PFSK-1 (cell line): ENCODE results near the gene DIRAS3.

ENCODE experiments used
- FOXP2 ChIP-seq: optimal IDR thresholded peaks from 2 replicates; pipeline ENCODE3; 2011; ENCODE audit warnings: borderline replicate concordance, control low read depth, inconsistent platforms; ENCODE audit not compliant: insufficient read depth; ENCODE audit errors: extremely low read length, extremely low read depth
- POLR2AphosphoS5 ChIP-seq: IDR thresholded peaks from 2 replicates; pipeline ENCODE4 v1.6.1; 2012; ENCODE audit warnings: low read depth, mild to moderate bottlenecking, control low read depth, low read length, moderate library complexity
- SIN3A ChIP-seq: IDR thresholded peaks from 2 replicates; pipeline ENCODE4 v1.6.1; 2012; ENCODE audit warnings: mild to moderate bottlenecking, low read length, moderate library complexity, borderline replicate concordance; ENCODE audit not compliant: insufficient read depth
- TAF1 ChIP-seq: IDR thresholded peaks from 2 replicates; pipeline ENCODE4 v1.6.1; 2012; ENCODE audit warnings: low read length, control low read depth, borderline replicate concordance; ENCODE audit not compliant: insufficient read depth
- TF ChIP-seq, protein P1 (sequence below), 2 experiments: IDR thresholded peaks; 2 replicates each; pipeline versions ENCODE4 v1.6.1 to v1.8.0; 2011 to 2012; ENCODE audit warnings: low read depth in 2 of 2, low read length in 2 of 2, control low read depth in 1 of 2, inconsistent platforms in 1 of 2, mild to moderate bottlenecking in 1 of 2, moderate library complexity in 1 of 2; ENCODE audit not compliant: insufficient read depth in 1 of 2

DIRAS3 gene

DNA sequence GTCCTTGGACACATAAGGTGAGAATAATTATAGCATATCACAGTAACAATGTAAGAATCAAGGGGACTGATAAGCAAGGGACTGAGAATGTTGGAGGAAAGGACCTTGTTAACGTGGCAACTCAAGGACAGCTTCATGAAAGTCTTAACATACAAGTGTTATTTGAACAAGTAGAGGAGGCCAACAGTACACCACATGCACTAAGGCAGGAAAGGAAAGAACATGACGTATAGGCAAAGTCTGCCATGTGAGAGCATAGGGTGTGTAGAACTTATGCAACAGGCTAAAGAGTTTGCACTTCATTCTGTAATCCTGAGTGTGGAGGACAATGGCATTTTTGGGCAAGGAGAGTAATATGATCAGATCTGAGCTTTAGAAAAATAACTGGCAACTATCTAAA, 33.3 kb upstream of the DIRAS3 start:
- TF ChIP-seq TAF1 (no peak), SIN3A (no peak), POLR2AphosphoS5 (no peak), FOXP2 (no peak)
- TF ChIP-seq, protein P1, sequence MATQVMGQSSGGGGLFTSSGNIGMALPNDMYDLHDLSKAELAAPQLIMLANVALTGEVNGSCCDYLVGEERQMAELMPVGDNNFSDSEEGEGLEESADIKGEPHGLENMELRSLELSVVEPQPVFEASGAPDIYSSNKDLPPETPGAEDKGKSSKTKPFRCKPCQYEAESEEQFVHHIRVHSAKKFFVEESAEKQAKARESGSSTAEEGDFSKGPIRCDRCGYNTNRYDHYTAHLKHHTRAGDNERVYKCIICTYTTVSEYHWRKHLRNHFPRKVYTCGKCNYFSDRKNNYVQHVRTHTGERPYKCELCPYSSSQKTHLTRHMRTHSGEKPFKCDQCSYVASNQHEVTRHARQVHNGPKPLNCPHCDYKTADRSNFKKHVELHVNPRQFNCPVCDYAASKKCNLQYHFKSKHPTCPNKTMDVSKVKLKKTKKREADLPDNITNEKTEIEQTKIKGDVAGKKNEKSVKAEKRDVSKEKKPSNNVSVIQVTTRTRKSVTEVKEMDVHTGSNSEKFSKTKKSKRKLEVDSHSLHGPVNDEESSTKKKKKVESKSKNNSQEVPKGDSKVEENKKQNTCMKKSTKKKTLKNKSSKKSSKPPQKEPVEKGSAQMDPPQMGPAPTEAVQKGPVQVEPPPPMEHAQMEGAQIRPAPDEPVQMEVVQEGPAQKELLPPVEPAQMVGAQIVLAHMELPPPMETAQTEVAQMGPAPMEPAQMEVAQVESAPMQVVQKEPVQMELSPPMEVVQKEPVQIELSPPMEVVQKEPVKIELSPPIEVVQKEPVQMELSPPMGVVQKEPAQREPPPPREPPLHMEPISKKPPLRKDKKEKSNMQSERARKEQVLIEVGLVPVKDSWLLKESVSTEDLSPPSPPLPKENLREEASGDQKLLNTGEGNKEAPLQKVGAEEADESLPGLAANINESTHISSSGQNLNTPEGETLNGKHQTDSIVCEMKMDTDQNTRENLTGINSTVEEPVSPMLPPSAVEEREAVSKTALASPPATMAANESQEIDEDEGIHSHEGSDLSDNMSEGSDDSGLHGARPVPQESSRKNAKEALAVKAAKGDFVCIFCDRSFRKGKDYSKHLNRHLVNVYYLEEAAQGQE (IDR thresholded peaks at IDR 0.05; ENCODE audit: insufficient read depth in 1 of 2, low read depth in 2 of 2, low read length in 2 of 2): no peak

DNA sequence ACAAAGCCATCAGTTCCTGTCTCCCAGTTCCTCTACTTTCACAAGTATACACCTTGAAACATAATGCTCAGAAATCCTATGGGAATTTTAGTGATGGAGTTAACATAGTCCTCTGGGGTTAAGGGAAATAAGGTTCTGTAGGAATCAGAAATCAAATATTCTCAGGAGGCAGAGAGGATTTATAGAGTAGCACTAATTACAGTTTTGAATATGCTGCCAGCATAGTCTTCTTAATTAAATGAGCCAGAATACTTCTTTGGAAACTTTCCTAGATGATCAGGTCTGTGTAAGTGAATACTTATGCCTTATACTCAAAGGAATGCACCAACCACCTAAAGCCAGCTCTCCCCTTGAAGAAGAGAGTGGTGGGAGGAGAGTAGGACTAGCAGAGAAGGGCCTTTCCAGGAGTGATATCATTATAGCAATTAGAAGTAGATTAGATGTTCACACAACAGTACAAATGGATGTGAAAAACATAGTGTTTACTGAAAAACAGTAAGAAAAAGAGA, 31.4 kb upstream of the DIRAS3 start:
- TF ChIP-seq TAF1: no peak

DNA sequence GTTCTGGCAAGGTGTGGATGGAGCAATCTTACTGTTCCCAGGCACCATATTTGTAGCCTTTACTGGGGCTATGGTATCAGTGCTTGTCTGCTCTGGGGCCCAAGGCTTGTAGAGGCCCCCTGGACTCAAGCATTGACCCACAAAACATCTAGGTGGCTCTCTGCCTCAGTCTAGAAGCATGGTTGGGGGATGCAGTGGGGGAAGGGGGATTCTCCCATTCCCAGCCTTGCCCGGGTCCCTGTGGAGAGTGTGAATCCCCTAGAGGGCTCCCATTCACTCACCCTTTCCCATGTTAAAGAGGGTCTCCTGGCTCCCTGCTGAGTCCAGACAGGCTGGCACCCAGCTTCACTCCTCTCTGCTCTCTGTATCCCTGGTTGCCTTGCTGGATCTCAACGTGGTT, 28.2 kb upstream of the DIRAS3 start:
- TF ChIP-seq, protein P1 (IDR thresholded peaks at IDR 0.05; ENCODE audit: insufficient read depth in 1 of 2, low read depth in 2 of 2, low read length in 2 of 2): no peak

DNA sequence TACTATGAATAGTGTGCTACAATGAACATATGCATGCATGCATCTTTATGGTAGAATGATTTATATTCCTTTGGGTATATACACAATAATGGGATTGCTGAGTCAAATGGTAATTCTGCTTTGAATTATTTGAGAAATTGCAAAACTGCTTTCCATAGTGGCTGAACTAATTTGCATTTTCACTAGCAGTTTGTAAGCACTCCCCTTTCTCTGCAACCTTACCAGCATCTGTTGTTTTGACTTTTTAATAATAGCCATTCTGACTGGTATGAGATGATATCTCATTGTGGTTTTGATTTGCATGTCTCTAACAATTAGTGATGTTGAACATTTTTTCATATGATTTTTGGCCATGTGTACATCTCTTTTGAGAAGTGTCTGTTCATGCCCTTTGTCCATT, 24.0 kb upstream of the DIRAS3 start:
- TF ChIP-seq FOXP2 (no peak), POLR2AphosphoS5 (no peak), TAF1 (no peak), SIN3A (no peak)

DNA sequence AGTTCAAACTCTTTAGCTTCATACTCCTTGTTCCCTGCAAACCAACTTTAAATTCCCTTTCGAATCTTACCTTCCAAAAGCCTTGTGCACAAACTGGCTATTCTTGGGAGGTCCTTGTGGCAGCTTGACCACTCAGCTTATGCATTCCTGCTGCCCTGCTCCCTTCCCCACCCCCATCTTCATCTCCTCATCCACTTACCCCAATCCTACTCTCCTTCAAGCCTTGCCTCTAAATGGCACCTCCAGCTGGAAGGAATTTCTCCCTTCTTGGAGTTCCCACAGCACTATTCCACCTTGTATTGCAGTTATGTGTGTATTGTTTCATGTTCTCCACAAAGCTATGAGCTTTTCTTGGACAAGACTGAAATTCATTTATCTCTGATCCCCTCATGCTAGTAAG, 15.3 kb upstream of the DIRAS3 start:
- TF ChIP-seq SIN3A: no peak
- no peak for TF ChIP-seq FOXP2
- TF ChIP-seq, protein P1 (IDR thresholded peaks at IDR 0.05; ENCODE audit: insufficient read depth in 1 of 2, low read depth in 2 of 2, low read length in 2 of 2): no peak
- TF ChIP-seq POLR2AphosphoS5: no peak
- no peak for TF ChIP-seq TAF1

DNA sequence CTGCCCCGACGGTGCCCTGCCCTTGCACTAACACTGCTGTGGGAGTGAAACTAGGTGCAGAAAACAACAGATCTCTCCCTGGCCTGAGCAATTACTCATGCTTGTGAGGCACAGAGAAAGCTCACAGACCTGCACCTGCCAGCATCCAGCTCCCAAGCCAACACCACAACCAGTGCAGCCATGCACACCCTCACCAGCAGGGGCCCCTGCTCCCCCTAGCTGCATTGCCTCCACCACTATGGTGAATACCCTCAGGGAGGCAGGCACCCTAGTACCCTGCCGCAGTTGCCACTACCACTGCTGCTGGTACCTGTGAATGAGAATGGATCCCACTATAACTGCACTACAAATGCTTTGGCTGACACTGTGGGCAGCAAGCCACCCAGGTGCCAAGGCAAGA, 7.1 kb upstream of the DIRAS3 start:
- TF ChIP-seq, protein P1 (IDR thresholded peaks at IDR 0.05; ENCODE audit: insufficient read depth in 1 of 2, low read depth in 2 of 2, low read length in 2 of 2): no peak
- no peak for TF ChIP-seq FOXP2
- TF ChIP-seq TAF1: no peak
- no peak for TF ChIP-seq SIN3A
- TF ChIP-seq POLR2AphosphoS5: no peak
